ENCODE data around the gene SLC24A4.

GRCh38 chr14:92297818-92298595 is 25.0 kb upstream of the SLC24A4 start:
- TF ChIP-seq, protein P1, sequence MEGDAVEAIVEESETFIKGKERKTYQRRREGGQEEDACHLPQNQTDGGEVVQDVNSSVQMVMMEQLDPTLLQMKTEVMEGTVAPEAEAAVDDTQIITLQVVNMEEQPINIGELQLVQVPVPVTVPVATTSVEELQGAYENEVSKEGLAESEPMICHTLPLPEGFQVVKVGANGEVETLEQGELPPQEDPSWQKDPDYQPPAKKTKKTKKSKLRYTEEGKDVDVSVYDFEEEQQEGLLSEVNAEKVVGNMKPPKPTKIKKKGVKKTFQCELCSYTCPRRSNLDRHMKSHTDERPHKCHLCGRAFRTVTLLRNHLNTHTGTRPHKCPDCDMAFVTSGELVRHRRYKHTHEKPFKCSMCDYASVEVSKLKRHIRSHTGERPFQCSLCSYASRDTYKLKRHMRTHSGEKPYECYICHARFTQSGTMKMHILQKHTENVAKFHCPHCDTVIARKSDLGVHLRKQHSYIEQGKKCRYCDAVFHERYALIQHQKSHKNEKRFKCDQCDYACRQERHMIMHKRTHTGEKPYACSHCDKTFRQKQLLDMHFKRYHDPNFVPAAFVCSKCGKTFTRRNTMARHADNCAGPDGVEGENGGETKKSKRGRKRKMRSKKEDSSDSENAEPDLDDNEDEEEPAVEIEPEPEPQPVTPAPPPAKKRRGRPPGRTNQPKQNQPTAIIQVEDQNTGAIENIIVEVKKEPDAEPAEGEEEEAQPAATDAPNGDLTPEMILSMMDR (tag by site-specific recombination; IDR thresholded peaks at IDR 0.05) = no peak
- TF ChIP-seq ZNF175 (tag by site-specific recombination; IDR thresholded peaks at IDR 0.05) (no peak), ZSCAN30 (tag by site-specific recombination; IDR thresholded peaks at IDR 0.05) (no peak), ZNF311 (tag by site-specific recombination; IDR thresholded peaks at IDR 0.05; ENCODE audit: borderline replicate concordance) (no peak), ZNF138 (tag by site-specific recombination; IDR thresholded peaks at IDR 0.05; ENCODE audit: borderline replicate concordance) (no peak), ZBTB20 (tag by site-specific recombination; IDR thresholded peaks at IDR 0.05) (no peak), ZNF248 (tag by site-specific recombination; IDR thresholded peaks at IDR 0.05) (no peak), YY1 (tag by site-specific recombination; IDR thresholded peaks at IDR 0.05) (no peak)
- TF ChIP-seq, protein P2, sequence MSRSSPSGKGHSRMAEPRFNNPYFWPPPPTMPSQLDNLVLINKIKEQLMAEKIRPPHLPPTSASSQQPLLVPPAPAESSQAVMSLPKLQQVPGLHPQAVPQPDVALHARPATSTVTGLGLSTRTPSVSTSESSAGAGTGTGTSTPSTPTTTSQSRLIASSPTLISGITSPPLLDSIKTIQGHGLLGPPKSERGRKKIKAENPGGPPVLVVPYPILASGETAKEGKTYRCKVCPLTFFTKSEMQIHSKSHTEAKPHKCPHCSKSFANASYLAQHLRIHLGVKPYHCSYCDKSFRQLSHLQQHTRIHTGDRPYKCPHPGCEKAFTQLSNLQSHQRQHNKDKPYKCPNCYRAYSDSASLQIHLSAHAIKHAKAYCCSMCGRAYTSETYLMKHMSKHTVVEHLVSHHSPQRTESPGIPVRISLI (tag by site-specific recombination; IDR thresholded peaks at IDR 0.05) = no peak

Measured in HEK293 (cell line).